Colon (tissue), 2 donors: Measurements from ENCODE around the gene GRK6.

Experiments used
- FAIRE-seq: peaks from 2 replicates; lab custom pipeline; 2012; peaks lifted over from hg19 to GRCh38; lab: Jason Lieb, UNC
- donor health status: control.
- donor health status: control.

The GRK6 gene

GRCh38 chr5:177427211-177427822 lies 841 bp downstream of the GRK6 start:
- FAIRE-seq = no peak

- FAIRE-seq = no peak
These were observed 1.6 kb downstream of the GRK6 start for GRCh38 chr5:177427919-177428573.

- FAIRE-seq = no peak
These were observed 2.2 kb downstream of the GRK6 start for GRCh38 chr5:177428574-177429217.

GRCh38 chr5:177429248-177430040 lies 3.0 kb downstream of the GRK6 start:
- FAIRE-seq = no peak

GRCh38 chr5:177430140-177430951 lies 3.9 kb downstream of the GRK6 start:
- FAIRE-seq = no peak

GRCh38 chr5:177430972-177431316 lies 4.5 kb downstream of the GRK6 start:
- no peak for FAIRE-seq

GRCh38 chr5:177431317-177432142 lies 5.1 kb downstream of the GRK6 start:
- no peak for FAIRE-seq

- no peak for FAIRE-seq
These were observed 5.8 kb downstream of the GRK6 start for GRCh38 chr5:177432143-177432838.

- FAIRE-seq = no peak
These were observed 6.6 kb downstream of the GRK6 start for GRCh38 chr5:177432839-177433657.

- no peak for FAIRE-seq
These were observed 7.3 kb downstream of the GRK6 start for GRCh38 chr5:177433658-177434217.

GRCh38 chr5:177434437-177434836 lies 8.0 kb downstream of the GRK6 start:
- no peak for FAIRE-seq

GRCh38 chr5:177434942-177435738 lies 8.7 kb downstream of the GRK6 start:
- FAIRE-seq = no peak

GRCh38 chr5:177435847-177436536 lies 9.5 kb downstream of the GRK6 start:
- no peak for FAIRE-seq

- FAIRE-seq = no peak
These were observed 11.1 kb downstream of the GRK6 start for GRCh38 chr5:177437623-177438022.

GRCh38 chr5:177438468-177438867 lies 12.0 kb downstream of the GRK6 start:
- no peak for FAIRE-seq

GRCh38 chr5:177439518-177440053 lies 13.1 kb downstream of the GRK6 start:
- no peak for FAIRE-seq

GRCh38 chr5:177440211-177440989 lies 13.9 kb downstream of the GRK6 start:
- FAIRE-seq = no peak
